K562 (cell line): ENCODE measurements around the gene LRRC31. TPM values are rescaled to one million over a fixed set of nuclear protein-coding genes. Genes with fewer than 3 reads are reported as not detected.
A peak's percentile ranks its signal among the peaks of the same experiment; 100 is the strongest.

Experiments
- BRF1 ChIP-seq: IDR thresholded peaks from 3 replicates; pipeline ENCODE4 v1.6.1; 2011; ENCODE audit warnings: borderline replicate concordance, mild to moderate bottlenecking; ENCODE audit not compliant: insufficient read length; ENCODE audit errors: extremely low read depth
- CBFA2T2 ChIP-seq: fragments of 450-650 bp; conservative IDR thresholded peaks from 2 replicates; pipeline ENCODE4 v1.6.1; 2017; ENCODE audit warnings: mild to moderate bottlenecking
- ETV6 ChIP-seq, 3 experiments: fragments of 150-350 bp in 1 of 3; sonication (generic) in 1 of 3; formaldehyde crosslinking in 1 of 3; IDR thresholded peaks; 2 replicates each; pipeline versions ENCODE4 v1.6.1 to v1.8.0; 2014 to 2022; ENCODE audit warnings: borderline replicate concordance in 2 of 3, low read depth in 2 of 3, antibody characterized with exemption in 1 of 3, low read length in 1 of 3, mild to moderate bottlenecking in 1 of 3, missing genetic modification reagents in 1 of 3
- KAT8 ChIP-seq: fragments of 450-650 bp; IDR thresholded peaks from 2 replicates; pipeline ENCODE4 v1.6.1; 2016; ENCODE audit warnings: low read depth, mild to moderate bottlenecking
- NFIX ChIP-seq: fragments of 250-450 bp; sonication (Bioruptor Pico); IDR thresholded peaks from 2 replicates; pipeline ENCODE4 v1.4.0; 2020; ENCODE audit warnings: low read depth, mild to moderate bottlenecking, moderate library complexity
- RAD51 ChIP-seq: fragments of 450-650 bp; IDR thresholded peaks from 2 replicates; pipeline ENCODE4 v1.7.1; 2016; ENCODE audit warnings: low read depth, mild to moderate bottlenecking, borderline replicate concordance
- TCF3 ChIP-seq: sonication (generic); formaldehyde crosslinking; IDR thresholded peaks from 2 replicates; pipeline ENCODE4 v1.4.0; 2020; ENCODE audit warnings: mild to moderate bottlenecking, missing genetic modification reagents
- TFE3 ChIP-seq: fragments of 450-650 bp; formaldehyde crosslinking; IDR thresholded peaks from 2 replicates; pipeline ENCODE4 v1.4.0; 2020; ENCODE audit warnings: mild to moderate bottlenecking, mixed read lengths
- ZHX1 ChIP-seq: fragments of 150-350 bp; conservative IDR thresholded peaks from 2 replicates; pipeline ENCODE4 v1.6.1; 2014; ENCODE audit warnings: low read length
- ZNF586 ChIP-seq: fragments of 450-650 bp; formaldehyde crosslinking; conservative IDR thresholded peaks from 2 replicates; pipeline ENCODE4 v1.4.0; 2020; ENCODE audit warnings: mild to moderate bottlenecking, moderate library complexity
- polyA plus RNA-seq, 8 experiments: library from polyadenylated mRNA; depleted of rRNA in 4 of 8; stranded (reverse) in 5 of 8; unstranded in 3 of 8; fragments of >200 nt; fragmentation: Nextera tagmentation in 2 of 8; fragmentation: Illumina TruSeq in 1 of 8; extraction: Ambion mirVana in 2 of 8; extraction: Trizol in 1 of 8; gene quantifications; 2 replicates each; pipeline versions ENCODE4 v1.2.1 to v1.2.3, GENCODE V29; 2011 to 2014; ENCODE audit warnings: inconsistent platforms in 1 of 8, missing spikeins in 1 of 8
- total RNA-seq, 7 experiments: library from RNA; depleted of rRNA in 6 of 7; stranded (reverse); fragments of >200 nt in 6 of 7; fragmentation: Illumina TruSeq in 2 of 7; extraction: Trizol in 2 of 7; gene quantifications; 2 replicates each; pipeline versions ENCODE4 v1.2.1 to v1.2.3, GENCODE V29; 2011 to 2021; ENCODE audit warnings: low replicate concordance in 1 of 7
- TF ChIP-seq, protein P1 (sequence below): sonication (generic); formaldehyde crosslinking; IDR thresholded peaks from 2 replicates; pipeline ENCODE4 v1.9.0; 2022; ENCODE audit warnings: mild to moderate bottlenecking, missing genetic modification reagents

The LRRC31 gene
- total and polyA plus RNA-seq, 9 of the 15 experiments (the other 6 are each of a cell fraction or from before 2014, with no cell fraction given) = not detected

GRCh38 chr3:169880576-169881250, 11.0 kb upstream of the LRRC31 start (continued):
- TF ChIP-seq ZHX1 (no peak), ZNF586 (CRISPR knock-in tag) (no peak), CBFA2T2 (peak; percentile 49; the same call in 1 of the 2 replicates), NFIX (CRISPR knock-in tag) (no peak), TFE3 (CRISPR knock-in tag) (peak; percentile 92), TCF3 (CRISPR knock-in tag) (no peak), RAD51 (peak; percentile 83), KAT8 (no peak), BRF1 (no peak), ETV6 (IDR thresholded peaks at IDR 0.05; ENCODE audit: borderline replicate concordance in 1 of 2, low read depth in 2 of 2, low read length in 1 of 2) (no peak), ETV6 (CRISPR knock-in tag; IDR thresholded peaks at IDR 0.05; ENCODE audit: borderline replicate concordance) (no peak)
- TF ChIP-seq, protein P1, sequence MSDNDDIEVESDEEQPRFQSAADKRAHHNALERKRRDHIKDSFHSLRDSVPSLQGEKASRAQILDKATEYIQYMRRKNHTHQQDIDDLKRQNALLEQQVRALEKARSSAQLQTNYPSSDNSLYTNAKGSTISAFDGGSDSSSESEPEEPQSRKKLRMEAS = no peak
- TF ChIP-seq, all 486 proteins: peak for 6
